ENCODE measurements around the gene NRK. TPM values are rescaled to one million over a fixed set of nuclear protein-coding genes. Genes with fewer than 3 reads are reported as not detected.
"Not testable (repeated sequence)": the region's sequence is repeated elsewhere in the genome, so short reads cannot be mapped to it uniquely, and the experiment has no call there.

Gene NRK
- total RNA-seq, 4 donors from 2014 or later, result 0.96 to 10.7 (median 1.5) TPM

DNA sequence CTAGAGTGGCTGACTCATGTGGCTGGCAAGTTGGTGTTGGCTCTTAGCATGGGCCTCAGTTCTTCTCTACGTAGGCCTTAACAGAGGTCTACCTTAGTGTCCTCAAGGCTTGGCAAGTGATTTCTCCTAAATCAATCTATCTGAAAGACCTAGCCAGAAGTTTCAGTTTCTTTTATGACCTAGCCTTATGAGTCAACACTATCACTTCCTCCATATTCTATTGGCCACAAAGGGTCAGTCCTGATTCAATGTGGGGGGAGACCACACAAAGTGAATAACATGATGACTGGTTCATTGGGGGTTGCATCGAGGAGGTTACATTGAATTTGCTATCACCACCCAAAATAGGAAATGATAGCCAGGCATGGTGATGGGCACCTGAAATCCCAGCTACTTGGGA is 5.8 kb upstream of the NRK start:
- TF ChIP-seq, protein P1, sequence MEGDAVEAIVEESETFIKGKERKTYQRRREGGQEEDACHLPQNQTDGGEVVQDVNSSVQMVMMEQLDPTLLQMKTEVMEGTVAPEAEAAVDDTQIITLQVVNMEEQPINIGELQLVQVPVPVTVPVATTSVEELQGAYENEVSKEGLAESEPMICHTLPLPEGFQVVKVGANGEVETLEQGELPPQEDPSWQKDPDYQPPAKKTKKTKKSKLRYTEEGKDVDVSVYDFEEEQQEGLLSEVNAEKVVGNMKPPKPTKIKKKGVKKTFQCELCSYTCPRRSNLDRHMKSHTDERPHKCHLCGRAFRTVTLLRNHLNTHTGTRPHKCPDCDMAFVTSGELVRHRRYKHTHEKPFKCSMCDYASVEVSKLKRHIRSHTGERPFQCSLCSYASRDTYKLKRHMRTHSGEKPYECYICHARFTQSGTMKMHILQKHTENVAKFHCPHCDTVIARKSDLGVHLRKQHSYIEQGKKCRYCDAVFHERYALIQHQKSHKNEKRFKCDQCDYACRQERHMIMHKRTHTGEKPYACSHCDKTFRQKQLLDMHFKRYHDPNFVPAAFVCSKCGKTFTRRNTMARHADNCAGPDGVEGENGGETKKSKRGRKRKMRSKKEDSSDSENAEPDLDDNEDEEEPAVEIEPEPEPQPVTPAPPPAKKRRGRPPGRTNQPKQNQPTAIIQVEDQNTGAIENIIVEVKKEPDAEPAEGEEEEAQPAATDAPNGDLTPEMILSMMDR (IDR thresholded peaks at IDR 0.05), result no peak
- DNase-seq (ENCODE audit: low spot score) (no peak), ATAC-seq (ENCODE audit: low FRiP score) (no peak)

DNA sequence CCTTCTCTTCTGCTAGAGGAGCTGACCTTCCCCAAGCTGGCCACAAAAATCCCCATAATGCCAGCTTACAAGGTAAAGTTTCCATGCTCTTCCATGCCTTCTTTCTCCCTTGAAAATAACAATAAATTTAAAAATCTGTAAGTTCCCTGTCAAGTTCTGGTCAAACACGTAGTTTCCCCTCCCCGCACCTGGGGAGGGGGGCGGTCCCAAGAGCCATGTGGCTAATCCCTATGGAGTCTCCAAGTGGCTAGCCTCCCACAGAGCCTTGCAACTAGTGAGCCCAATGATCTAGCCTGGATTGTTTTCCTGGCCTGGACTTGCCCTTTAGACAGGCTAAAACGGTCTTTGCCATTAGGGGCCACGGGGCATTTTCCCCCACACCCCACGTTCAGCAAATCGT is 2.1 kb upstream of the NRK start:
- ATAC-seq (ENCODE audit: low FRiP score) (no peak), DNase-seq (ENCODE audit: low spot score) (no peak)
- TF ChIP-seq, protein P1 (IDR thresholded peaks at IDR 0.05), result no peak

DNA sequence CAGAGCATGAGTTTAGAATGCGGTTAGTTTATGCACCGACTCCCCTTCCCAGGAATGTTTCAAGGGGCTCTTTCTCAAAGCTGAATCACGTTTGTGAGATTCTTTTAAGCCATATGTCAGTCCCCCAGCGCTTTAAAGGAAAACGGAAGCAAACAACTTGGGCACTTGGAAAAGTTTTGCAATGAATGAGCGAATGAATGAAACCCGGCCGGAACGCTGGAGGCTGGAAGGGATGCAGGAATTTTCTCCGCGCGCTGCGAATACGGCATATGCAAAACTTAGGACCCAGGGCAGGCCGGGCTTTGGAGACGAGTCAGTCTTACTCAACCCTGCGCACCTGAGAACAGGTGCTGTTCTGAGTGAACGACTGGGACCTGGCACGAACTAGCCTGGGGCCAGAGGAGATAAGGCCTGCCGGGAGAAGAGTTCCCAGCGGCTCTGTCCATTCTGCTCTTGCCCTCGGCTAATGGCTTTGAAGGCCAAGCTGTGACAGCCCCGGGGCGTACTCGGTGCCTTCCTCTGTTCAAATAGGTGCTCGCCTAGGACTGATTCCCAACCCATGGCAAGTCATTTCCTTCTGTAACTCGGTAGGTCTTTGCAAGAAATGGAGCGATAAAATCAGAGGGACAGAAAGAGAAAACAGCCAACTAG is 743 bp upstream of the NRK start:
- TF ChIP-seq, protein P1 (IDR thresholded peaks at IDR 0.05), result no peak
- DNase-seq (ENCODE audit: low spot score), result no peak

DNA sequence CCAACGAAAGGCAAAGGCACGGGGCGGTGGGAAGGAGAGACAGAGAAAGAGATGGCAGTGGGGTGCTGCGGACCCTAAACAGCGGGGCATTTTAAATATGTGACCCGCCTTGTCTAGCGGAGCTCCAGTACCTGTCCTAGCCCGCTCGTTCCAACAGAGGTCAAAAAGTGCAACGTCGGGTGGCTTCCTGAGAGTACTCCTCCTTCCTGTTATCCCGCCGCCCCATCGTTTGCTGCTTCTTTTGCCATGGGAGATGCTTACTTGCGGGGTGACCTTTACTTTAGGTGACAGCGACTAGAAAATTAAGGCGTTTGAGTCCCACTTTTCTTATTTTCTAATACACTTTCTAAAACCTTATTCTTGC is 735 bp downstream of the NRK start:
- TF ChIP-seq, protein P1 (IDR thresholded peaks at IDR 0.05), result no peak
- ATAC-seq (ENCODE audit: low FRiP score) (no peak), DNase-seq (ENCODE audit: low spot score) (no peak)

More for the DNA sequence above, 743 bp upstream of the NRK start:
- peak; percentile 30 for ATAC-seq (ENCODE audit: low FRiP score)

DNA sequence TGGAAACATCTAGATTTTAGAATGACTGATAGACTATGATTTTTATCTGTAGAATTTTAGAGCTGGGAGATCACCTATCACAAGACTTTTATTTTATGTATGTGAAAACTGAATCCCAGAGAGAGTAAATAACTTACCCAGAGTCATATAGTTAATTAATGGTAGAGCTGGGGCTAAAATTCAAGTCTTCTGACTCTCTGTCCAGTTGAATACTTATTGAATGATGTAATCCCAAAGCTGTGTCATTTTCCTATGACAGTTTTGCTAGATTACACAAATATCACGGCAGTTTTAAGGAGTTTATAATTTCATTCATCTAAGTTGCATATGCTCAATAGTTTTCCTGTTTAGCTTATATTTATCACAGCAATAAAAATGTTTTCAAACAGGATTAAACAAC is 6.7 kb downstream of the NRK start:
- DNase-seq (ENCODE audit: low spot score), result no peak
- TF ChIP-seq, protein P1 (IDR thresholded peaks at IDR 0.05), result no peak
- ATAC-seq (ENCODE audit: low FRiP score), result no peak

DNA sequence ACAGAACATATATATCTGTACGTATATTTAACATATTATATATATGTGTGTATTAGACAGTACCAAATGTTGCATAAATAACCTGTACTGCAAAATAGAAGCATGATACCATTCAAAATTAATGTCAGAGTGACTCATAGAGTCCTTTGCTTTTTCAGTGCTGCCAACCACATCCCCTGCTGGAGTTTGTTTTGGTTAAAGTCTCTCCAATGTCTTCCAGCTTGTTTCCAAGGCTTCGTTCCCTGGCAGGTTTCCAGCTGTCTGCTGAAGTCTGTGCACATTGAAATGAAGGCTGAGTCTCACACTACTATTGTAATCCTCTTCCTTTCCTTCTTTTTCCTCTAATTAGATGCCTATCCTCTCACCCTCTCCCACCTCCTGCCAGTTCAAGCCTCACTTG is 14.9 kb downstream of the NRK start:
- DNase-seq (ENCODE audit: low spot score), result peak; percentile 36
- peak; percentile 77 for ATAC-seq (ENCODE audit: low FRiP score)
- TF ChIP-seq, protein P1 (IDR thresholded peaks at IDR 0.05), result no peak

DNA sequence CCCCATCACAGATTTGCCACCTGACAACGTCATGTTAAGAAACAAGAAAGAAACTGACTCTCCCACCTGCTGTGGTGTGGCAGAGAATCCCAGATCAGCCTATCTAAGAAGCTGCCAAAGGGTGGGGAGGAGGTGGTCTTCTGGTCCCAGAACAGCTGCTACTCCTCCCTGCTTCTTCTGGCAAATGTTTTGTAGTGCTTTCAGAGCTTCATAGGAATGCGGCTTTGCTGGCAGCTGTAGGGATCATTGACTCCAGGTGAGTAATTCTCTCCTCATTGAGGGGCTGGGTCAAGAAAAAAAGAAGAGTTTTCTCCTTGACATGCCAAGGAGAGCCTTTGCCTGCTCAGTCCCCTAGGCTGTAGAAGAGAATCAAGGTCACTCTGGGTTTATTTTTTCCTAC is 23.3 kb downstream of the NRK start:
- TF ChIP-seq, protein P1 (IDR thresholded peaks at IDR 0.05), result no peak
- no peak for DNase-seq (ENCODE audit: low spot score)
- ATAC-seq (ENCODE audit: low FRiP score), result no peak

DNA sequence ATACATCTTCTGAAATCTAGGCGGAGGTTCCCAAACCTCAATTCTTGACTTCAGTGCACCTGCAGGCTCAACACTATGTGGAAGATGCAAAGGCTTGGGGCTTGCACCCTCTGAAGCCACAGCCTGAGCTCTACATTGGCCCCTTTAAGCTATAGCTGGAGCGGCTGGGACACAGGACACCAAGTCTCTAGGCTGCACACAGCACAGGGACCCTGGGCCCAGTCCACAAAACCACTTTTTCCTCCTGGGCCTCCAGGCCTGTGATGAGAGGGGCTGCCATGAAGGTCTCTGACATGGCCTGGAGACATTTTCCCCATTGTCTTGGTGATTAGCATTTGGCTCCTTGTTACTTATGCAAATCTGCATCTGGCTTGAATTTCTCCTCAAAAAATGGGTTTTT is 27.8 kb downstream of the NRK start:
- ATAC-seq (ENCODE audit: low FRiP score); DNase-seq (ENCODE audit: low spot score): not testable (repeated sequence)
